LNCAP (cell line): ENCODE results near the gene CIRBP.

Experiments
- TF ChIP-seq, protein P1 (sequence below): fragments of 450-650 bp; IDR thresholded peaks from 2 replicates; pipeline ENCODE4 v1.5.1; 2017; ENCODE audit warnings: mild to moderate bottlenecking

CIRBP gene

DNA sequence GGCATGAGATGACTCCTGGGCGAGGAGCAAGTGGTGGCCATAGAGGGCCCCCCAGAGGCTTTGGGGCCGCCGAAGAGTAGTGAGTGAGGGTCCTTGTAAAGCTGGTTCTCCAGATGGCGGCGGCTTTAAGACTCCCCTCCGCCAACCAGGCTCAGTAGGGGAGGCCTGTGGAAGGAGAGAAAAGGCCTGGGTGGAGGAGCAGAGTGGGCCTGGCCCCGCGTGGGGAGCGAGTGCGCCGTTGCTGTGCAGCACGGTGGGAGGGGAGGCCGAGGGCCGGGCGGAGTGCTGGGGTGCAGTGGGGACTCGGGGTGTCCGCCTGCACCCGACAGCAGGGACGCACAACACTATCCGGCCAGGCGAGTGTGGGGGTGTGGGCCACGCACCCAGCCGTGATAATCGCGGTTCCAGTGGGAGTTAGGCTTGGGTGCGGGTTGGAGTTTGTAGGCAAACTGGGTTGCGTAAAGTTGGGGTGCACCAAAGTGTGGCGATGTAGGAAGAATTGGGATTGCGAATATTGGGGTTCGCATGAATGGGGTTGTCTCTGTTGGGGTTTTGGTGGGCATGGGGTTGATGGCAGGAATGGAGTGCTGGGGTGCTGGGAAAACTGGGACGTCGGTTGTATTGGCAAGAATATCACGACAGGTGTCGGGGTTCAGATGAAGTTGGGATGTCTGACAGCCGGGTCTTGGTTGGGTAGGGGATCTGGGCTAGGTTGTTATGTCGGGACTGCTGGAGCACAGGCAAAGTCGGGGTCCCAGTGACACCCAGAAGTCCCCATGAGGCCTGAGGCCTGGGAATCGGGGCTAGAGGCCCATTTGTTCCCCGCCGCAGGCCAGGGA is 687 bp upstream of the CIRBP start:
- TF ChIP-seq, protein P1, sequence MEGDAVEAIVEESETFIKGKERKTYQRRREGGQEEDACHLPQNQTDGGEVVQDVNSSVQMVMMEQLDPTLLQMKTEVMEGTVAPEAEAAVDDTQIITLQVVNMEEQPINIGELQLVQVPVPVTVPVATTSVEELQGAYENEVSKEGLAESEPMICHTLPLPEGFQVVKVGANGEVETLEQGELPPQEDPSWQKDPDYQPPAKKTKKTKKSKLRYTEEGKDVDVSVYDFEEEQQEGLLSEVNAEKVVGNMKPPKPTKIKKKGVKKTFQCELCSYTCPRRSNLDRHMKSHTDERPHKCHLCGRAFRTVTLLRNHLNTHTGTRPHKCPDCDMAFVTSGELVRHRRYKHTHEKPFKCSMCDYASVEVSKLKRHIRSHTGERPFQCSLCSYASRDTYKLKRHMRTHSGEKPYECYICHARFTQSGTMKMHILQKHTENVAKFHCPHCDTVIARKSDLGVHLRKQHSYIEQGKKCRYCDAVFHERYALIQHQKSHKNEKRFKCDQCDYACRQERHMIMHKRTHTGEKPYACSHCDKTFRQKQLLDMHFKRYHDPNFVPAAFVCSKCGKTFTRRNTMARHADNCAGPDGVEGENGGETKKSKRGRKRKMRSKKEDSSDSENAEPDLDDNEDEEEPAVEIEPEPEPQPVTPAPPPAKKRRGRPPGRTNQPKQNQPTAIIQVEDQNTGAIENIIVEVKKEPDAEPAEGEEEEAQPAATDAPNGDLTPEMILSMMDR = no peak

DNA sequence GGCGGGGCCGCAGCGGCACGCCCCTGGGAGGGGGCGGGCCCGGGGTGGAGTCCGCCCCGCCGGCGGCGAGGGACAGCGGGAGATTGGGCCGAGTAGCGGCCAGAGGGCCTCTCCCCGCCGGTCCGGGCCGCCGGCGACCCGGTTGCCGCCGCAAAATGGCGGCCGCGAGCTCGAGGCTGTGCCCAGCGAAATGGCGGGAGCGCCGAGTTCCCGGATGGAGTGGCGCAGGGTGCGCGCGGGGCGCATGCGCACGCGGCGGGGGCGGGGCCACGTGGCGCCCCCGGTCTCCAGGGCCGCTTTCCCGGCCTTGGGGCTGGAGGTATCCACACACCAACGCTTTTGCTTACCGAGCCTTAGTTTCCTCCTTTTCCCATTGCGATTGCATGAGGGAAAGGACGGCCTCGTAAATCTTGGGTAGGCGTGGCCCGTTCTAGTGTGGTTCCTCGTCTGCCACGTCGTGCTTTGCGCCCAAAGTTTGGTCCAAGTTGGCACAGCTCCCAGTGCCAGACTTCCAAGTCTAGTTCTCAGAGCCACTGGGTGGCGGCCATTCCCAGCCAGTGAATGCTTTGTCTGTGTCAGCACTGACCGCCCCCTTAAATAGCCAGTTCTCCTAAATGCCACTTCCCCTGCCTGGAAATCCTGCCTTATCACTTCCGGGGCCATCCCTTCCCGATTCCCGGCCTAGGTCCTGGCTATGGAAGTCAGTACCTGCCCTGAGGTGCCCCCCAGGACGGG is 513 bp downstream of the CIRBP start:
- TF ChIP-seq, protein P1 = 0 out of 2 replicates have a peak, but pooled peaks have one; percentile 7

DNA sequence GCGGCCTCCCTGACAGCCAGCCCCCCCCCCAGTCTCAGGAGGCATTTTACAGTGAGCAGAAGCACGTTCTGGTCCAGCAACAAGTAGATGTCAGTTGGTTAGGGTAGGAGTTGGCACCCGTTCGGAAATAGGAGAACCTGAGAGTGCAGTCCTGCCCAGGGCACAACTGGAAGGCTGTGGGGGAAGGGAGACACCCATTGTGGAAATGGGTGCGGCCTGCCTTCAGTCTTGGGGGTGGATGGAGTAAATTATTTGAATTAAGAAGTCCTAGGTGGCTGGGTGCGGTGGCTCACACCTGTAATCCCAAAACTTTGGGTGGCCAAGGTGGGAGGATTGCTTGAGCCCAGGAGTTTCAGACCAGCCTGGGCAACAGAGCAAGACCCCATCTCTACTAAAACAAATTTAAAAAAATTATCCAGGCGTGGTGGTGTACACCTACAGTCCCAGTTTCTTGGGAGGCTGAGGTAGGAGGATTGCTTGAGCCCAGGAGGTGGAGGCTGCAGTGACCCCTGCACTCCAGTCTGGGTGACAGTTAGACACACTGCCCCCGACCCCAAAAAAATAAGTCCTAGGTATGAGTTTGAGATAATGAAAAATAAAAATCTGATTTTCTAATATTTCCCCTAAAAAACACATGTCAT is 1.2 kb downstream of the CIRBP start:
- TF ChIP-seq, protein P1 = no peak

DNA sequence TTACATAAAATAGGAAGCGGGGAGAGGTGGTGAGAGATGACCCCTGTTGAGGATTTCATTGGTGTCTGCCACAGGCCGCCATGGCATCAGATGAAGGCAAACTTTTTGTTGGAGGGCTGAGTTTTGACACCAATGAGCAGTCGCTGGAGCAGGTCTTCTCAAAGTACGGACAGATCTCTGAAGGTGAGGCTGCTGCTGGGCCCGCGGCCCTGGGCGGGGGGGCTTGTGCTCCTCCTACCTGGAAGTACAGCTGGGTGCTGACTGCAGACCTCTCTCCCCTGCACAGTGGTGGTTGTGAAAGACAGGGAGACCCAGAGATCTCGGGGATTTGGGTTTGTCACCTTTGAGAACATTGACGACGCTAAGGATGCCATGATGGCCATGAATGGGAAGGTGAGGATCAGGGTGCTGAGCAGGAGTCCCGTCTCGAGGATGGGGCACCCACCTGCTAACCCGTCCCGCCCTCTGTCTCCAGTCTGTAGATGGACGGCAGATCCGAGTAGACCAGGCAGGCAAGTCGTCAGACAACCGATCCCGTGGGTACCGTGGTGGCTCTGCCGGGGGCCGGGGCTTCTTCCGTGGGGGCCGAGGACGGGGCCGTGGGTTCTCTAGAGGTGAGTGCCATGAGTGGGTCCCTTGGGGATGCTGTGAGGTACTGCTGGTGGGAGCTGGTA is 1.9 kb downstream of the CIRBP start:
- TF ChIP-seq, protein P1 = no peak

DNA sequence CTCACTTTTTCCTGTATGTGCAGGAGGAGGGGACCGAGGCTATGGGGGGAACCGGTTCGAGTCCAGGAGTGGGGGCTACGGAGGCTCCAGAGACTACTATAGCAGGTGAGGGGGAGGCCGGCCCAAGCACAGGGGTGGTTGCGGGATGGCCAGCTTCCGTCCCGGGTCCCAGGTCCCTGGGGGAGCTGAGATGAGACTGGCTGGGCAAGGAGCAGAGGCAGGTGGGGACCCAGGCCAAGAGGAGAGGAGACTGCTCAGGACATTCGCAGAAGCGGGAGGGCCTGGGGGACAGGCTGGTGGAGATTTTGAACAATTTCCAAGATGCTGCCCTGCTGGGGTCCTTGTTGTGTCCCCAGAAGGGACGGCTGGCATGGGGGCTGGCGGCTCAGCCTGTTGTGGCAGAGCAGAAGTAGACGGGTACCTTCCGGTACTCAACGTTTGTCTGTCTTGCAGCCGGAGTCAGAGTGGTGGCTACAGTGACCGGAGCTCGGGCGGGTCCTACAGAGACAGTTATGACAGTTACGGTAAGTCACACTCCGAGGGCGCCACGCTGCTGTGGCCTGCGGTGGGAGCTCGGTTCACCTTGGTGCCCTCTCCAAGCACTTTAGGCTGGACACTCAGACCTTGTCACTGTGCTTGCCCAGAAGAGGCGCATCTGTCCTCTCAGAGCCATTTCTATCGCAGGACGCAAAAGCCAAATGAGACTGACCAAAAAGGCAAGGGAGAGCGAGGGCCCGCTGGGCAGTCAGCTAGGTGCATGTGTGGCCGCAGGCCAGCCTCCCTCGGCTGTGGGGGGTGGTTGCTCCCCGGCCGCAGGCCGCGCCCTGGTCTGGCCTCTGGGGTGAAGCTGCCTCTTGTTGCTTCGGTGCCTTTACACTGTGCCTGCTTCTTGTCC is 2.6 kb downstream of the CIRBP start:
- TF ChIP-seq, protein P1 = no peak

DNA sequence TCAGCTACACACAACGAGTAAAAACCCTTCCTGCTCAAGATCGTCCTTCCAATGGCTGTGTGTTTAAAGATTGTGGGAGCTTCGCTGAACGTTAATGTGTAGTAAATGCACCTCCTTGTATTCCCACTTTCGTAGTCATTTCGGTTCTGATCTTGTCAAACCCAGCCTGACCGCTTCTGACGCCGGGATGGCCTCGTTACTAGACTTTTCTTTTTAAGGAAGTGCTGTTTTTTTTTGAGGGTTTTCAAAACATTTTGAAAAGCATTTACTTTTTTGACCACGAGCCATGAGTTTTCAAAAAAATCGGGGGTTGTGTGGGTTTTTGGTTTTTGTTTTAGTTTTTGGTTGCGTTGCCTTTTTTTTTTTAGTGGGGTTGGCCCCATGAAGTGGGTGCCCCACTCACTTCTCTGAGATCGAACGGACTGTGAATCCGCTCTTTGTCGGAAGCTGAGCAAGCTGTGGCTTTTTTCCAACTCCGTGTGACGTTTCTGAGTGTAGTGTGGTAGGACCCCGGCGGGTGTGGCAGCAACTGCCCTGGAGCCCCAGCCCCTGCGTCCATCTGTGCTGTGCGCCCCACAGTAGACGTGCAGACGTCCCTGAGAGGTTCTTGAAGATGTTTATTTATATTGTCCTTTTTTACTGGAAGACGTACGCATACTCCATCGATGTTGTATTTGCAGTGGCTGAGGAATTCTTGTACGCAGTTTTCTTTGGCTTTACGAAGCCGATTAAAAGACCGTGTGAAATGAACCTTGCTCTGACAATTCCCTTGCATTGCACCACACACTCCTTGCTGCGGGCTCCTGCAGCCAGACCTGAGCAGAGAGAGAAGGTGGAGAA is 3.5 kb downstream of the CIRBP start:
- TF ChIP-seq, protein P1 = no peak
